Measurements from ENCODE around the gene PSEN2.

GRCh38 chr1:226889616-226890330 is 19.4 kb downstream of the PSEN2 start:
- no peak for TF ChIP-seq CTCF (IDR thresholded peaks at IDR 0.05)
- TF ChIP-seq POLR2A (IDR thresholded peaks at IDR 0.05): no peak

Data from upper lobe of left lung (tissue), 4 donors.